ENCODE measurements around the gene KLK11.

DNA sequence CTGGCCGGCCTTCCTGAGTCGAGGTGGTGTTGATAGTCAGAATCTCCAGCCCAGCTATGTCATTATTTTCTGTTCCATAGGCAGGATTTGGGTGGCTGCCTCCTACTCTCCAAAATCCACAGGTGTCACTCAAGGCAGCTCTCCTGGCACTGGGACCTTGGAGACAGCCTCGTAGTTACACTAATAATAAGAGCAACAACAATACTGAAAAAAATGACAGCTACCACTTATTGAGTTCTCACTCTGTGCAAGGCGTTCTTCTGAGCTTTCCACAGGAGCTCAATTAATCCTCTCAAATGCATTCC lies 20.6 kb upstream of the KLK11 start:
- TF ChIP-seq CTCF (IDR thresholded peaks at IDR 0.05; ENCODE audit: low read length) = no peak
- TF ChIP-seq EZH2 (optimal IDR thresholded peaks at IDR 0.05; ENCODE audit: low read depth, low read length) = no peak

All from MM.1S (cell line).